Gastrocnemius medialis (tissue), 4 donors: ENCODE results near the gene BBS9. TPM values are rescaled to one million over a fixed set of nuclear protein-coding genes. Genes with fewer than 3 reads are reported as not detected.

ENCODE experiments used
- ATAC-seq, 2 donors: fragments of 150-250 bp; one replicate each; pipeline ENCODE4 v1.9.1; 2016
- DNase-seq, 2 donors: peaks; one replicate each; pipeline ENCODE4 v3.0.0-alpha.2; 2019
- H3K27ac ChIP-seq, 4 donors: fragments of 200-600 bp; sonication (generic); 1 replicate in 1 of 4; 2 replicates in 3 of 4; pipeline ENCODE4 v1.5.1; 2016 to 2018; ENCODE audit warnings: mild to moderate bottlenecking in 2 of 4, moderate library complexity in 1 of 4
- H3K27me3 ChIP-seq, 3 donors: fragments of 200-600 bp; sonication (generic) in 2 of 3; 1 replicate in 1 of 3; 2 replicates in 2 of 3; pipeline versions ENCODE4 v1.5.1 to v1.6.0; 2016 to 2019; ENCODE audit warnings: mild to moderate bottlenecking in 1 of 3, moderate library complexity in 1 of 3
- H3K36me3 ChIP-seq, 2 donors: fragments of 200-600 bp; sonication (generic) in 1 of 2; one replicate each; pipeline ENCODE4 v1.5.1; 2017 to 2018
- H3K4me1 ChIP-seq, 2 donors: fragments of 200-600 bp; sonication (generic) in 1 of 2; one replicate each; pipeline ENCODE4 v1.5.1; 2016 to 2017; ENCODE audit warnings: mild to moderate bottlenecking in 2 of 2
- H3K4me3 ChIP-seq, 4 donors: fragments of 200-600 bp; sonication (generic) in 3 of 4; 1 replicate in 1 of 4; 2 replicates in 3 of 4; pipeline ENCODE4 v1.5.1; 2016 to 2019; ENCODE audit warnings: mild to moderate bottlenecking in 2 of 4
- H3K9me3 ChIP-seq, 3 donors: fragments of 200-600 bp; sonication (generic) in 2 of 3; 1 replicate in 1 of 3; 2 replicates in 2 of 3; pipeline ENCODE4 v1.5.1; 2016 to 2019
- CTCF ChIP-seq, 5 experiments: fragments of 450-650 bp in 3 of 5; fragments of 200-600 bp in 2 of 5; sonication (generic) in 2 of 5; IDR thresholded peaks in 4 of 5; conservative IDR thresholded peaks in 1 of 5; 1 replicate in 4 of 5; 2 replicates in 1 of 5; pipeline ENCODE4 v1.5.1; 2016 to 2019; ENCODE audit warnings: antibody characterized with exemption in 5 of 5, mild to moderate bottlenecking in 3 of 5, moderate library complexity in 3 of 5
- POLR2A ChIP-seq, 2 donors: fragments of 450-650 bp; IDR thresholded peaks; one replicate each; pipeline ENCODE4 v1.6.1; 2017; ENCODE audit warnings: antibody characterized with exemption in 2 of 2, mild to moderate bottlenecking in 2 of 2, moderate library complexity in 2 of 2
- in situ Hi-C, 4 donors: fragments of 200-750 bp; cut with MboI; loops; one replicate each; pipeline versions ENCODE4 v1.15.0 to v1.8.0; 2017; ENCODE audit warnings: low sequenced_read_pairs in 4 of 4
- intact Hi-C: fragments of 100-400 bp; cut with DNase I; formaldehyde crosslinking; loops from one replicate; pipeline ENCODE4 v1.15.1; 2023; ENCODE audit warnings: low total_unique reads
- total RNA-seq, 4 donors: library from RNA; depleted of rRNA; stranded (reverse); fragments of >200 nt; gene quantifications; one replicate each; pipeline versions ENCODE4 v1.1.0 to v1.2.3, GENCODE V29; 2016

Gene BBS9
- total RNA-seq, 4 donors from 2014 or later: 3.5 to 6.5 (median 5.4) TPM

DNA sequence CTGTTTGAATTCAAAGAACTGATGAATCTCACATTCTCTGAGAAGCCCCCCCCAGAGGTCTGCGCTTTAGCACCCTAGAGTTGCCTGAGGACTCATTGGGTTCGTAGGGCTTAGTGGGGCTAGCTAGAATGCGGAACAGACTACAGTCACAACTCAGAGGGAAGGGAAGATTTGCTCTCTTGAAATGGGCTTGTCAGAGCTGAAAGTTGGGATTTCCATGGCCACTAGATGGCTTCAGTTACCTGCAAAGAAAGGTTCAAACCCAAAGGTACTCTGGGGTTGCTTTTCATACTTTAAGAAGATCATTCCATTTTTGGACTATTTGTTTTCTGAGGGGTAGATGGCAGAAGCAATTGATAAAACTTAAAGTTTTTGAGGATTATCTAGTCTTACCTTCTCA lies 205.0 kb downstream of the BBS9 start:
- H3K36me3 ChIP-seq: no peaks in the 10 kb centered on the region
- no peaks in the 10 kb centered on the region for H3K27me3 ChIP-seq
- H3K27ac ChIP-seq: no peak overlapping the region
- intact Hi-C loops: no loop called here
- no peak for DNase-seq
- no peaks in the 10 kb centered on the region for H3K4me1 ChIP-seq
- no peak for TF ChIP-seq POLR2A (IDR thresholded peaks at IDR 0.05)
- TF ChIP-seq CTCF (IDR thresholded peaks at IDR 0.05 in 4 of 5, conservative IDR thresholded peaks at IDR 0.05 in 1 of 5): peak in 2 of 5 experiments; percentile 9 to 18
- no peak for ATAC-seq
- H3K4me3 ChIP-seq: no peak overlapping the region
- no peaks in the 10 kb centered on the region for H3K9me3 ChIP-seq
- in situ Hi-C loops: no loop called here

GRCh38 chr7:33336820-33337219 lies 207.5 kb downstream of the BBS9 start:
- in situ Hi-C loops: no loop called here

GRCh38 chr7:33339074-33339790 lies 209.9 kb downstream of the BBS9 start:
- TF ChIP-seq POLR2A (IDR thresholded peaks at IDR 0.05): no peak
- TF ChIP-seq CTCF (IDR thresholded peaks at IDR 0.05 in 4 of 5, conservative IDR thresholded peaks at IDR 0.05 in 1 of 5): no peak
- DNase-seq: no peak
- no peak for ATAC-seq
- H3K27ac ChIP-seq: no peak overlapping the region
- no peaks in the 10 kb centered on the region for H3K36me3 ChIP-seq
- no peaks in the 10 kb centered on the region for H3K27me3 ChIP-seq
- no peaks in the 10 kb centered on the region for H3K9me3 ChIP-seq
- no peaks in the 10 kb centered on the region for H3K4me1 ChIP-seq
- in situ Hi-C loops (no loop called here), intact Hi-C loops (no loop called here)
- no peak overlapping the region for H3K4me3 ChIP-seq

More at GRCh38 chr7:33336820-33337219, 207.5 kb downstream of the BBS9 start:
- Histone ChIP-seq H3K36me3 (no peaks in the 10 kb centered on the region), H3K4me1 (no peaks in the 10 kb centered on the region), H3K9me3 (no peaks in the 10 kb centered on the region), H3K4me3 (no peak overlapping the region), H3K27ac (no peak overlapping the region), H3K27me3 (no peaks in the 10 kb centered on the region)
- ATAC-seq (no peak), DNase-seq (no peak)
- intact Hi-C loops: no loop called here
- TF ChIP-seq CTCF (IDR thresholded peaks at IDR 0.05 in 4 of 5, conservative IDR thresholded peaks at IDR 0.05 in 1 of 5): no peak

- in situ Hi-C loops: no loop called here
Observed at GRCh38 chr7:33346055-33346454, 216.7 kb downstream of the BBS9 start.

More at GRCh38 chr7:33346055-33346454, 216.7 kb downstream of the BBS9 start:
- intact Hi-C loops: no loop called here
- Histone ChIP-seq H3K4me1 (no peaks in the 10 kb centered on the region), H3K27me3 (no peaks in the 10 kb centered on the region), H3K27ac (no peak overlapping the region), H3K36me3 (no peaks in the 10 kb centered on the region), H3K4me3 (no peak overlapping the region), H3K9me3 (no peaks in the 10 kb centered on the region)
- DNase-seq: no peak
- ATAC-seq: no peak
- TF ChIP-seq POLR2A (IDR thresholded peaks at IDR 0.05): no peak
- TF ChIP-seq CTCF (IDR thresholded peaks at IDR 0.05 in 4 of 5, conservative IDR thresholded peaks at IDR 0.05 in 1 of 5): no peak
